ENCODE data around the gene COL4A2.

The COL4A2 gene

GRCh38 chr13:110546378-110546777, 239.3 kb downstream of the COL4A2 start:
- H2BK15ac ChIP-seq (ENCODE audit: low read length), result no peak overlapping the region
- H2BK5ac ChIP-seq (ENCODE audit: low read length), result no peak overlapping the region
- no peak overlapping the region for H3K9ac ChIP-seq (ENCODE audit: low read depth, low read length, poor library complexity)
- no peak overlapping the region for H4K91ac ChIP-seq (ENCODE audit: low read depth, low read length, poor library complexity)
- H2BK120ac ChIP-seq (ENCODE audit: low read depth, low read length), result no peak overlapping the region
- H2BK12ac ChIP-seq (ENCODE audit: low read length), result no peak overlapping the region
- H2AK5ac ChIP-seq (ENCODE audit: low read depth, low read length), result no peak overlapping the region
- H3K4me2 ChIP-seq (ENCODE audit: insufficient read depth, low read length, poor library complexity, severe bottlenecking), result no peak overlapping the region
- H3K27me3 ChIP-seq (ENCODE audit: control insufficient read depth in 3 of 3, insufficient read depth in 3 of 3, low read depth in 1 of 3, low read length in 3 of 3), result no peaks in the 10 kb centered on the region
- DNase-seq (ENCODE audit: low spot score), result no peak
- H3K9me3 ChIP-seq (replicated peaks in 1 of 2; ENCODE audit: control insufficient read depth in 2 of 2, insufficient read depth in 1 of 2, low read depth in 1 of 2, low read length in 2 of 2), result peaks cover 3 to 7% of the 10 kb centered on the region in 2 donors
- H3K18ac ChIP-seq (ENCODE audit: low read length), result no peak overlapping the region
- no CpG with 5 or more reads among the region's 4 CpGs for WGBS, 2 donors (ENCODE audit: extremely low coverage in 2 of 2, insufficient read length in 2 of 2, insufficient replicate concordance in 1 of 2)
- H3K23ac ChIP-seq (ENCODE audit: low read depth, low read length, poor library complexity), result no peak overlapping the region
- no peak overlapping the region for H3K4me3 ChIP-seq (ENCODE audit: low read length in 2 of 2)
- H3K4ac ChIP-seq (ENCODE audit: low read length), result no peak overlapping the region
- H3K4me1 ChIP-seq (ENCODE audit: control insufficient read depth in 2 of 2, insufficient read depth in 1 of 2, low read depth in 1 of 2, low read length in 2 of 2), result peaks cover 0 to 4% of the 10 kb centered on the region in 2 donors
- H3K36me3 ChIP-seq (replicated peaks in 1 of 2; ENCODE audit: control insufficient read depth in 2 of 2, insufficient read depth in 2 of 2, low read length in 2 of 2), result no peaks in the 10 kb centered on the region
- H3K14ac ChIP-seq (ENCODE audit: low read length), result no peak overlapping the region
- no peaks in the 10 kb centered on the region for H3K79me1 ChIP-seq (ENCODE audit: low read depth, low read length)
- H4K8ac ChIP-seq (ENCODE audit: low read depth, low read length), result no peak overlapping the region
- no peak overlapping the region for H2AFZ ChIP-seq (ENCODE audit: low read length)
- no peak overlapping the region for H3K27ac ChIP-seq (replicated peaks; ENCODE audit: low read length)

- Histone ChIP-seq H3K4ac (ENCODE audit: low read length) (no peak overlapping the region), H3K4me2 (ENCODE audit: insufficient read depth, low read length, poor library complexity, severe bottlenecking) (no peak overlapping the region), H3K9me3 (replicated peaks in 1 of 2; ENCODE audit: control insufficient read depth in 2 of 2, insufficient read depth in 1 of 2, low read depth in 1 of 2, low read length in 2 of 2) (peaks cover 3 to 7% of the 10 kb centered on the region in 2 donors), H3K14ac (ENCODE audit: low read length) (no peak overlapping the region), H2AFZ (ENCODE audit: low read length) (no peak overlapping the region), H3K23ac (ENCODE audit: low read depth, low read length, poor library complexity) (no peak overlapping the region), H3K4me3 (ENCODE audit: low read length in 2 of 2) (no peak overlapping the region), H3K79me1 (ENCODE audit: low read depth, low read length) (no peaks in the 10 kb centered on the region), H2BK12ac (ENCODE audit: low read length) (no peak overlapping the region), H2BK120ac (ENCODE audit: low read depth, low read length) (no peak overlapping the region), H3K9ac (ENCODE audit: low read depth, low read length, poor library complexity) (no peak overlapping the region), H3K36me3 (replicated peaks in 1 of 2; ENCODE audit: control insufficient read depth in 2 of 2, insufficient read depth in 2 of 2, low read length in 2 of 2) (no peaks in the 10 kb centered on the region), H2BK15ac (ENCODE audit: low read length) (no peak overlapping the region), H4K8ac (ENCODE audit: low read depth, low read length) (no peak overlapping the region), H4K91ac (ENCODE audit: low read depth, low read length, poor library complexity) (no peak overlapping the region), H3K18ac (ENCODE audit: low read length) (no peak overlapping the region), H2AK5ac (ENCODE audit: low read depth, low read length) (no peak overlapping the region), H2BK5ac (ENCODE audit: low read length) (no peak overlapping the region), H3K27me3 (ENCODE audit: control insufficient read depth in 3 of 3, insufficient read depth in 3 of 3, low read depth in 1 of 3, low read length in 3 of 3) (no peaks in the 10 kb centered on the region), H3K27ac (replicated peaks; ENCODE audit: low read length) (no peak overlapping the region), H3K4me1 (ENCODE audit: control insufficient read depth in 2 of 2, insufficient read depth in 1 of 2, low read depth in 1 of 2, low read length in 2 of 2) (no peaks in the 10 kb centered on the region)
- DNase-seq (ENCODE audit: low spot score), result no peak
- WGBS, 2 donors (ENCODE audit: extremely low coverage in 2 of 2, insufficient read length in 2 of 2, insufficient replicate concordance in 1 of 2), result no CpG with 5 or more reads among the region's 14 CpGs
These were observed 239.8 kb downstream of the COL4A2 start for GRCh38 chr13:110546926-110547325.

- H3K27me3 ChIP-seq (ENCODE audit: control insufficient read depth in 3 of 3, insufficient read depth in 3 of 3, low read depth in 1 of 3, low read length in 3 of 3), result peaks cover 0 to 4% (median 0%) of the 10 kb centered on the region in 3 experiments
- H4K91ac ChIP-seq (ENCODE audit: low read depth, low read length, poor library complexity), result no peak overlapping the region
- H2BK15ac ChIP-seq (ENCODE audit: low read length), result no peak overlapping the region
- no peak overlapping the region for H3K23ac ChIP-seq (ENCODE audit: low read depth, low read length, poor library complexity)
- WGBS, 2 donors (ENCODE audit: extremely low coverage in 2 of 2, insufficient read length in 2 of 2, insufficient replicate concordance in 1 of 2), result no CpG with 5 or more reads among the region's 7 CpGs
- no peaks in the 10 kb centered on the region for H3K79me1 ChIP-seq (ENCODE audit: low read depth, low read length)
- no peak overlapping the region for H3K14ac ChIP-seq (ENCODE audit: low read length)
- H3K9me3 ChIP-seq (replicated peaks in 1 of 2; ENCODE audit: control insufficient read depth in 2 of 2, insufficient read depth in 1 of 2, low read depth in 1 of 2, low read length in 2 of 2), result peaks cover 3 to 7% of the 10 kb centered on the region in 2 donors
- H2AFZ ChIP-seq (ENCODE audit: low read length), result no peak overlapping the region
- H3K4me1 ChIP-seq (ENCODE audit: control insufficient read depth in 2 of 2, insufficient read depth in 1 of 2, low read depth in 1 of 2, low read length in 2 of 2), result peaks cover 0 to under 1% of the 10 kb centered on the region in 2 donors
- no peak overlapping the region for H3K18ac ChIP-seq (ENCODE audit: low read length)
- no peak overlapping the region for H2BK5ac ChIP-seq (ENCODE audit: low read length)
- H3K27ac ChIP-seq (replicated peaks; ENCODE audit: low read length), result no peak overlapping the region
- H4K8ac ChIP-seq (ENCODE audit: low read depth, low read length), result no peak overlapping the region
- H3K36me3 ChIP-seq (replicated peaks in 1 of 2; ENCODE audit: control insufficient read depth in 2 of 2, insufficient read depth in 2 of 2, low read length in 2 of 2), result no peaks in the 10 kb centered on the region
- no peak overlapping the region for H2BK120ac ChIP-seq (ENCODE audit: low read depth, low read length)
- H3K4ac ChIP-seq (ENCODE audit: low read length), result no peak overlapping the region
- no peak overlapping the region for H2BK12ac ChIP-seq (ENCODE audit: low read length)
- no peak for DNase-seq (ENCODE audit: low spot score)
- no peak overlapping the region for H3K9ac ChIP-seq (ENCODE audit: low read depth, low read length, poor library complexity)
- H3K4me2 ChIP-seq (ENCODE audit: insufficient read depth, low read length, poor library complexity, severe bottlenecking), result no peak overlapping the region
- H2AK5ac ChIP-seq (ENCODE audit: low read depth, low read length), result peak overlapping the region; percentile 53
- H3K4me3 ChIP-seq (ENCODE audit: low read length in 2 of 2), result peak overlapping the region in 1 of 2 donors; percentile 18
These were observed 242.1 kb downstream of the COL4A2 start for GRCh38 chr13:110548891-110549794.

- Histone ChIP-seq H3K27me3 (ENCODE audit: control insufficient read depth in 3 of 3, insufficient read depth in 3 of 3, low read depth in 1 of 3, low read length in 3 of 3) (peaks cover 0 to 4% (median 0%) of the 10 kb centered on the region in 3 experiments), H2AFZ (ENCODE audit: low read length) (no peak overlapping the region), H2BK15ac (ENCODE audit: low read length) (no peak overlapping the region), H2BK12ac (ENCODE audit: low read length) (no peak overlapping the region), H4K8ac (ENCODE audit: low read depth, low read length) (no peak overlapping the region), H3K4me3 (ENCODE audit: low read length in 2 of 2) (no peak overlapping the region), H3K4ac (ENCODE audit: low read length) (no peak overlapping the region), H3K9ac (ENCODE audit: low read depth, low read length, poor library complexity) (no peak overlapping the region), H3K23ac (ENCODE audit: low read depth, low read length, poor library complexity) (no peak overlapping the region), H3K9me3 (replicated peaks in 1 of 2; ENCODE audit: control insufficient read depth in 2 of 2, insufficient read depth in 1 of 2, low read depth in 1 of 2, low read length in 2 of 2) (peaks cover 0 to 2% of the 10 kb centered on the region in 2 donors), H3K36me3 (replicated peaks in 1 of 2; ENCODE audit: control insufficient read depth in 2 of 2, insufficient read depth in 2 of 2, low read length in 2 of 2) (no peaks in the 10 kb centered on the region), H2BK5ac (ENCODE audit: low read length) (no peak overlapping the region), H3K4me1 (ENCODE audit: control insufficient read depth in 2 of 2, insufficient read depth in 1 of 2, low read depth in 1 of 2, low read length in 2 of 2) (peaks cover 0 to 2% of the 10 kb centered on the region in 2 donors), H2AK5ac (ENCODE audit: low read depth, low read length) (no peak overlapping the region), H2BK120ac (ENCODE audit: low read depth, low read length) (no peak overlapping the region), H4K91ac (ENCODE audit: low read depth, low read length, poor library complexity) (no peak overlapping the region), H3K14ac (ENCODE audit: low read length) (no peak overlapping the region), H3K4me2 (ENCODE audit: insufficient read depth, low read length, poor library complexity, severe bottlenecking) (no peak overlapping the region), H3K18ac (ENCODE audit: low read length) (no peak overlapping the region), H3K79me1 (ENCODE audit: low read depth, low read length) (no peaks in the 10 kb centered on the region), H3K27ac (replicated peaks; ENCODE audit: low read length) (no peak overlapping the region)
- DNase-seq (ENCODE audit: low spot score), result no peak
- no CpG with 5 or more reads among the region's 11 CpGs for whole genome bisulfite sequencing, 2 donors (ENCODE audit: extremely low coverage in 2 of 2, insufficient read length in 2 of 2, insufficient replicate concordance in 1 of 2)
These were observed 242.7 kb downstream of the COL4A2 start for GRCh38 chr13:110549795-110550160.
